ENCODE measurements around the gene TTC31.

The TTC31 gene

DNA sequence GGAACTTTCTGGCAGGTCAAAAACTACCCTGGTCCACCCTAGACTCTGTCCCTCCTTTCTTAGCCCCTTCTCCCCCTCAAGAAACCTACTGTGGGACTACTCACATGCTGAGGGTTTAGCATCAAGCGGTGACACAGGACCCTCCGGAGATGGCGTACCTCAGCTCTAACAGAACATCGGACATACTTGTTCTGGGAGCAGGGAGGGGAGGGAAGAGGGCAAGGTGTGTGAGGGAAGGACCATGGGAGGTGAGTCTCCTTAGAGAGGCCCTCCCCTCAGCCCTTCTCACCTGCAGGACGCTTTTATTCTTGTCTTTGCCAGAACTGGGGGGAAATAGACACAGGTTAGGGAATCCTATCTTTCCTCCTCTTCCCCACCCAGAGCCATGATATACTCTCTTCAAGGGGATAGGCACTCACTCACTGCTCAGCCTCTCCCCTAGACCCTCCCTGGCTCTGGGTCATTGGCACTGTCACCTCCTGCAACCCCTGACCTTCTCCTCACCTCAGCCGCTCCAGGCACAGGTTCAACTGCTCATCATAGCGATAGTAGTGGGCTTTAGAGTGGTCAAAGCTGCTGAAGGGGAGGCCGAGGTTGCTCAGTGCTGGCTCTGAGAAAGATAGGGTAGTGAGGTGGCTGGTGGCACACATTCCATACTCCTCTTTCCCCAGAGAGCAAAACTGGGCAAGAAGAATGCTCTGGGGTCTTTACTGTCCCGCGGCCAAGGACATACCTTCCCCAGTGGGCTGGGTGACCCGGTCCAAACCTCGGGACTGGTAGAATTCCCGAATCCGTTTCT is 22.8 kb downstream of the TTC31 start:
- DNase-seq, result no peak

DNA sequence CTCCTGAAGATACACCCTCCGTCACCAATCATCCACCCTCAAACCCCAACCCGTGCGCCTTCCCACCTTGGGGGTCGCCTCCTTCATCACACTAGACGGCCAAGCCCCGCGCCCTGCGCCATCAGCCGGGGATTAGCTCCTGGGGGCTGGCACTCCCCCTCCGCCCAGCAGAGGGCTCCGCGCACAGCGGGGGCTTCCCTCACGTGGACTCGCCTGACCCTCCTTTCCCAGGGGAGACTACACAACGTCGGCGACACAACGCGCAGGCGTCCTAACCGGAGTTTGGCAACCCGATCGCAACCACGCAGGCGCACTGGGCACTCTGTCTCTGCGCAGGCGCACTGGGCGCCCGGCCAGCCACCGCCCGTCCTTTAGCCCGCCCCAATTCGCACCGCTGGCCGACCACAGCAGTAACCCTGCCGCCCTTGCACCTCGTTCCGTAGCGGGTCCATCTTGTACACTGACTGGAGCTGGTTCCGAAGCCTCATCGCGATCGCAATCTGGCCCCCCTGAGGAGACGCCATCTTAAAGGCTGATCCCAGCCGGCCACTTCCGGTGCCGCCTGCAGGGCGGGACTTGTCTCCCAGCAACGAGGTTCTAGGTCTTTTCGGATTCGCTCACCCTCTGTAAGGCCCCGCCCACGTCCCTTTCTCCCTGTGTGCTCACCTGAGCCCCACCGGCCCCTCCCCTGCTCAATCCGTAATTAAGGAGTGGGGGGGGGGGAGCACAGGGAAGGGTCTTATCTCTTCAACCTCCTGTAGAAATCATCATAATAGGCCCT is 24.5 kb downstream of the TTC31 start, which contains the start of gene PCGF1:
PCGF1 (minus strand) TSS at position 551 of the 781 bp plus-strand sequence; CDS start at position 524, 27 bp downstream.
- peak; percentile 99 to 100 for DNase-seq

DNA sequence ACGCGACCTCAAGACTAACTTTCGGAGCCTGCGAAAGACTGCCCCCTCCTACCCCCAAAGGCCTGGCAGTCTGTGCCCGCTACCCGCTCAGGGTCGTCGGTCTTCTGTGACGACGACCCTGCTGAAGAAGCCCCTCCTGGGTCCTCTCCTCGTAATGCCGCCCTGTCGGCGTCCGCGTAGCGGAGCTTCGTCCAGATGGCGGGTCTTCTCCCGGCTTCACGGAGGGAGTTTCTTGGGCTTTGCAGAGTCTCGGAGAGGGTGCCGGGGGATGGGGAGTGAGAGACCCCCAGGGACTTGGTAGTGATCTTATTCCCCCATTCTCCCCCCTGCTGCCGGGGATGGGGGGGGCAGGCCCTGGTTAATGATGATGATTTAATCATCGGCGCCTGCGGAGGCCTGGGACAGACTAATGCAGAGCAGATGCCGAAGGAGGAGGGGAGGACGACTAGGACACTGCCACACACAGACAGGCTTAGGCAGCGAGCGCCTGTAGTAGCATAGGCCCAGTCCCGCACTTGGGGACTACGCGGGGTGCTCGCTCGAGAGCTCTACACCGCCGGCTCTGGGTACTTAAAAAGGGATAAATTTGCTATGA is 25.1 kb downstream of the TTC31 start:
- DNase-seq, result peak in 1 of 2 experiments; percentile 28

DNA sequence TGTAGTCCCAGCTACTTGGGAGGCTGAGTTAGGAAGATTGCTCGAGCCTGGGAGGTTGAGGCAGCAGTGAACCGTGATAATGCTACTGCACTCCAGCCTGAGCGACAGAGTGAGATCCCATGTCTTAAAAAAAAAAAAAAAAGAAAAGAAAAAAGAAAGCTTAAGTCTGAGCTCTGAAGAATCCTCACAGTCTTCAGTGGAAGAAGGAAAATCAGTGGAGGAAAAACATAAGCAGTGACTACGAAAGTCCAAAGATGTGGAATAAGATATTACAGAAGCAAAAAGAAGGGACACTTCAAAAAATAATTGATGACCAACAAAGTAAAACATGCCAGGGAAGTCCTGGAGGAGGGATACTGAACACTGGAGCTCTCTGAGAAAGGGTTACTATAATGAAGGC is 27.4 kb downstream of the TTC31 start:
- no peak for DNase-seq

DNA sequence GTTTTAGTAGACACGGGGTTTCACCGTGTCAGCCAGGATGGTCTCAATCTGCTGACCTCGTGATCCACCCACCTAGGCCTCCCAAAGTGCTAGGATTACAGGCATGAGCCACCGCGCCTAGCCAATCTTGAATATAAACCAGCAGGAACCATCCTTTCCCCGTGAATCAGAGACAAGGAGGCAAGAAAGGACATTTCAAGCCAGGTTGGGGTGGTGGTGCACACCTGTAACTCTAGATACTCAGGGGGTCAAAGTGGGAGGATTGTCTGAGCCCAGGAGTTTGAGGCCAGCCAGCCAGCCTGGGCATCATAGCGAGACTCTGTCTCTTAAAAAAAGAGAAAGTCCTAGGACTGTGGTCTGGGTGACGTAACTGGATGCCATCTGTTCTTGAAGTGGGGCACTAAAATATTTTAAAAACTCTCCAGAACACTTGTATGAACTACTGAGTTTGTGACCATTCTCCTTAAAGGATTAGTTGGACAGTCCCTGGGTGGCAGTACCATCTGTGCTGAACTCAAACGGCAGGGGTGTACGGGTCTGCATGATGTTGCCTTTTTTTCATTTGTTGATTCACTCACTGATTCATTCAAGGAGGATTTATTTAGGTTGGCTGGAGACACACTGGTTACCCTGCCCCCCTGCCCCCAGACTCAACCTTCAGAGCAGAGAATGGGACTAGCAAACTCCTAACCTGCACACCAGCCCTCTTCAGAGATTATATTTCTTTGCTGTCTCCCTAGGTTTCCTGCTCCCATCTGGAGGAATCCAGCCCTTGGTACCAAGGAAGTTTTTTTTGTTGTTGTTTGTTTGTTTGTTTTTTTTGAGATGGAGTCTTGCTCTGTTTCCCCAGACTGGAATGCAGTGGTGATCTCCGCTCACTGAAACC is 28.5 kb downstream of the TTC31 start:
- DNase-seq, result no peak

DNA sequence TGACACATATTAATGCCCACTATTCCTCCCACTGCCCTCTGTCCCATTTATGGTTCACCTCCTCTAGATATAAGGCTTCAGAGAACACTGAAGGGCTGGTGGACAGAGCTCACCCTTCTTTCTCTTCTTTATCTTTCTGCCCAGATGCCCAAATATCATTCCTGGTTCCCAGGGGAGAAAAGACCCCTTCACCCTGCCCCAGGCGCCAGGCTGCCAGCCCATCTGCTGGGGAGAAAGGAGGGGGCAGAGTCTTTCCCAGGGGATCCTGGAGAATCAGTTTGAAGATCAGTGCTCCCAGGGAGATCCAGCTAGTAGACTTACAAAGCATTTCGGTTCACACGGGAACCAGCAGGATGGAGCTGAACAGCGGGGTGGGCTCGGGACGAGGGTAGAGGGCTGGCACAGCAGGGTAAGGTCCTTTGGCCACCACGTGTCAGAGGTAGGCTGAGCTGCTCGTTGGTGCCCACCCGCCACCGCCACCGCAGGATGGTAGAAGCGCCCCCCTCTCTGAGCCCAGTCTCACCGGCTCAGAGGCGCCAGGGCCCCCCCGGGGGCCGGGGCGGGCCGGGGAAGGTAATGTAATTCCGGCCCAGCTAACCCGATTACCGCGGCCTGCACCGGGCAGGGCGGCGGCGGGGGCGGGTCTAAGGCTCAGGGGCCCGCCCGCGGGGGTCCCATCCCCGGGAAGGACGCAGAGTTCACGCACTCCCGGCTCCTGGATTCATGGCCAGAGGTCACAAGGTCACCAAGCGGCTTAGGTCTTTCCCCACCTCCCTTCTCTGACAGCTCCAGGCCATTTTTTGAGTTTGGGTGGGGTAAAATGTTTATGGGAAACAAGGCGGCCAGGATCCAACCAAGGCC is 30.1 kb downstream of the TTC31 start:
- no peak for DNase-seq

DNA sequence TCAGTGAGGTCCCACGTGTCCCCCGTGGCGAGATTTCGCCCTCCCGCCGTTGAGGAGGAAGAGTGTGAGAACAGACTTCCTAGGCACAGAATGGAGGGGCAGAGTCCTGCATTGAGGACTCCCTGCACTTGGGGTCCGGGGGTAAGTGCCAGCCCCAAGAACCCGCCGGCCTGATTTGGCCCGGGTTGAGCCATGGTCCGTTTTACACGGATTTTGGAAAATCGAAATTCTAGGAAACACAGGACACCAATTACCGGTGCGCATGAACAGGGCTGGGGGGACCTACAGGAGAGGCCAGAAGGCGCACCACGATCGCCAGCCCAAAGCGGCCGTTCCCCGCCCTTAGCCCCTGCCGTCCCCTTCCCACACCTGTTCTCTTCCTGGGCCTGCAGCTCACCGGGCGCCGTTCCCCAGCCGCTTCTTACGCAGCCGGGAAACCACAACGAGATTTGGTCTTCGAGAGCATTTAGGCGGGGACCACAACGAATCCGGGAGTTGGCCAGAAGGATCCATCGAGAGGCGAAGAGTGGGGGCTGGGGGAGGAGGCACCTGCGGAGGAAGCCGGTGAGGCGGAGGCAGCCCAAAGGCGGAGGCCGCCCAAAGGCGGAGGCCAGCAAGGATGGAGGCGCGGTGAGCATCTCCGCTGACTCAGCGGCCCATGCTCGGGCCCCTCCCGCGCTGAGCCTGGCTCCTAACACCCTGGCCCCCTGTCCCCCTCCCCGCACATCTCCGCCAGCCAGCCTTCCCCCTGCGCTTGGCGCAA is 30.9 kb downstream of the TTC31 start:
- peak; percentile 29 to 42 for DNase-seq

DNA sequence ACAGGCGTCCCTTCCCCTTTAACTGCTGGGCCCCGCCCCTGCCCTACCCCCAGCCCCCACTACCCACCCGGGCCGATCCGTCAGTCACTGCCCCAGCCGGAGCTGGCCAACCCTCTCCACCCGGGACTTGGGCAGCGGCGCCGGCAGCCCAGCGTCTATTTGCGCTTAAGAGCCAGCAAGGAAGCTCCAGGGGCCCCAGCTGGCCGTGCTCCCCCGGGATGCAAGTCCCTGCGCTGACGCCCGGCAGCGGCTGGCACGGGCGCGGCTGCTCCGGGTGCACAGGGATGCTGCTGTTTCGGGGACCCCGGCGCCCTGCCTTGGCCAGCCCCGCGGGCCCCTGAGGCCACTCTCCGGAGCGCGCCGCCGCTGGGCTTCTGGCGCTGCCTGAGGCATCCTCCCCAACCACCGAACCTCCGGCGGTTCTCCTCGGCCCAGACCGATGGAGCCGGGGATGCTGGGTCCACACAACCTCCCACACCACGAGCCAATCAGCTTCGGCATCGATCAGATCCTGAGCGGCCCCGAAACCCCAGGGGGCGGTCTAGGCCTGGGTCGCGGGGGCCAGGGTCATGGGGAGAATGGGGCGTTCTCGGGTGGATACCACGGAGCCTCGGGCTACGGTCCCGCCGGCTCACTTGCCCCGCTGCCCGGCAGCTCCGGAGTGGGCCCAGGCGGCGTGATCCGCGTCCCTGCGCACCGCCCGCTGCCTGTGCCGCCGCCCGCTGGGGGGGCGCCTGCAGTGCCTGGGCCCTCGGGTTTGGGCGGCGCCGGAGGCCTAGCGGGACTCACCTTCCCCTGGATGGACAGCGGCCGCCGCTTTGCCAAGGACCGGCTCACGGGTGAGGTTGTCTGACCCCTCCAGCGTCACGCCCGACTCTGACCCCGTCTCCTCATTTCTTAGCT is 31.7 kb downstream of the TTC31 start, which contains the start of gene TLX2:
TLX2 (plus strand) TSS at position 83 of the 903 bp plus-strand sequence; CDS start at position 440, 357 bp downstream.
- DNase-seq, result peak in 1 of 2 experiments; percentile 24

DNA sequence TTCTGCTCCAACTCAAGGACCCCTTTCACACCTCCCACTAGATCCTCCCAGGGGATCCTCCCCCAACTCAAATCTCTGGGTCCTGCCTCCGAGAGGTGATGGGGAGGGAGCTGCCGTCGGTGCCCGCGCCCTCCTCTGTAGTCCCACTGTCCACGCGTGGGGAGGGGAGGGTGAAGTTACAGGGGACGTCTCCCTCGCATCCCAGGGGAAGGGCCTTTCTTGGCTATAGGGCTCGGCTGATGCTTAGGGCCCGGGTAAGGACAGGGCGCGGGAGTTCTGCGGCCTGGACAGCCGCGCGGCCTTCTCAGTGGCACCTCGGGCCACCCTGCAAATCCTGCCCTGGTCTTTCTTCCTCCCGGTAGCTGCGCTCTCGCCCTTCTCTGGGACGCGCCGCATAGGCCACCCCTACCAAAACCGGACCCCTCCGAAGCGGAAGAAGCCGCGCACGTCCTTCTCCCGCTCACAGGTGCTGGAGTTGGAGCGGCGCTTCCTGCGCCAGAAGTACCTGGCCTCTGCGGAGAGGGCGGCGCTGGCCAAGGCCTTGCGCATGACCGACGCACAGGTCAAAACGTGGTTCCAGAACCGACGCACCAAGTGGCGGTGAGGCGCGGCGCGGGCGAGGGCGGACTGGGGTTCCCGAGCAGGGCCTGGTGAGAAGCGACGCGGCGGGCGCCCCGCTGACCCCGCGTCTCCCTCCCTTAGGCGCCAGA is 32.5 kb downstream of the TTC31 start:
- DNase-seq, result no peak

DNA sequence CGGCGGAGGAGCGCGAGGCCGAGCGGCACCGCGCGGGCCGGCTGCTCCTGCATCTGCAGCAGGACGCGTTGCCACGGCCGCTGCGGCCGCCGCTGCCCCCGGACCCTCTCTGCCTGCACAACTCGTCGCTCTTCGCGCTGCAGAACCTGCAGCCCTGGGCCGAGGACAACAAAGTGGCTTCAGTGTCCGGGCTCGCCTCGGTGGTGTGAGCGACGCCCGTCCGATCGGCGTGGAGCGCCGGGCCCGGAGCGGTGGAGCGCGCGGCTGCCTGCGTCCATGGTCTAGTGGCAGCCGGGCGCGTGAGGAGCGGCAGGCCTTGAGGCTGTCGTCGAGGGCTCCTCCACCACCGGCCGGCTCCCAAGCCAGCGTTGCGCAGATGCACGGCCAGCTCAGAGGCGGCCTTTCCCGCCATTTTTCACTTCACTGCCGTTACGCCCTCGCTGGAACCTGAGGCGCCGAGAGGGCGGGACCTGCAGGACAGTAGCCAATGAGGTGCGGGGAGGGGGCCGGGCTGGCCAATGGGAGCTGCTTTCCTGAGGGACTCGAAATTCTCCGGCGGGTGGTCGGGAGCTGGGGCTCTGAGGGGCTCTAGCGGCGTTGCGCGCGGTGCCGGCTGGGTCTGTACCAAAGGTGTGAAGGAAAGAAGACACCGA is 33.2 kb downstream of the TTC31 start:
- DNase-seq, result peak; percentile 74 to 82

DNA sequence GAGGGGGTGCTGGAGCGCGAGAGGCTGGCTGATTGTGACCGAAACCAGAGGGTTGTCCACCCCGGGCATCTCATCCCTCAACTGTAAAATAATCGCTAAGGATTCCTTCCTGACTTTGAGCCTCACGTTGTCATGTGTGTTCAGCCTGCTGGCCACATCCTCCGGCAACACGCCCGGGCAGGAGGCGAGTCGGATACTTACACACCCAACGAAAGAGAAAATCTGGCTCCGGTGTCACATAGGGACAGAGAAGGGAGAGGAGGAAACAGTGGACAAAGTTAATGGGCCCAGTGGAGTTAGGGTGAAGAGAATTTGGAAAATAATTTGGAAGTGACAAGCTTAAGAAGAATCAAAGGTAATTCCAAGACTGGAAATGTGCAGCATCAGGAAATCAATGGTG is 33.8 kb downstream of the TTC31 start:
- no peak for DNase-seq

DNA sequence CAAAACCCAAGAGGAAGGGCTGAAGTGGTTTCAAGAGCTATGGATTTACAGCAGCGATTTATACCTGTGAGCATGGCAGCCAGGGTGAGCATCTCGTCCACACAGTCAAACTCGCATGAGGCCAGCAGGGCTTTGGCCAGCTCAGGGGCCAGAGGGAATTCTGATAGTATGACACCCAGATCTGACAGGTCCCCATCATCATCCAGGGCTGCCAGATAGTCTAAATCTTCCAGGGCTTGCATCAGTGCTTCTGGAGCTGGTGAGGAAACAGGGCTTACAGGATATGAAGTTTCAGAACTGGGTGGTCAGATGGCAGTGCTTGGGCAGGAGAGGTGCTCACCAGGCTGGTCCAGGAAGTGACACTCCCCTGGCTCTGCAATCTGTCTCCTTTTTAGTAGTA is 39.6 kb downstream of the TTC31 start:
- no peak for DNase-seq

DNA sequence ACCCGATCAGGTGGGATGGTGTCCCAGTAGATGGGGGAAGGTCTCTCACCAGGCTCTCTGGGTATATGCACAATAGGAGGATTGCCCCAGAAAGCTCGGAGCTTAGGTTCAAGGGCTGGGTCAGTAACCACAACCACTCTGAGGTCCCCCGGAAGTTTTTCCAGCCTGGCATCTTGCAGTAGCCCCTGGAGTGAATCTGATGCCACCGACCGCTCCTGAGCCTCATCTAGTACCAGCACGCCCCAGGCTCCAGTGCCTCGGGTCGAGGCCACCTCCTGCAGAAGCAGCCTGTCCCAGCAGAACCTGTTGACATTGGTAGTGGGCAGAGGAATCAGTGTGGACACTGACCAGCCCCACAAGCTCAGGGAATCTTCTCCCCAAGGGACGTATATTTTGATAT is 41.1 kb downstream of the TTC31 start:
- no peak for DNase-seq

DNA sequence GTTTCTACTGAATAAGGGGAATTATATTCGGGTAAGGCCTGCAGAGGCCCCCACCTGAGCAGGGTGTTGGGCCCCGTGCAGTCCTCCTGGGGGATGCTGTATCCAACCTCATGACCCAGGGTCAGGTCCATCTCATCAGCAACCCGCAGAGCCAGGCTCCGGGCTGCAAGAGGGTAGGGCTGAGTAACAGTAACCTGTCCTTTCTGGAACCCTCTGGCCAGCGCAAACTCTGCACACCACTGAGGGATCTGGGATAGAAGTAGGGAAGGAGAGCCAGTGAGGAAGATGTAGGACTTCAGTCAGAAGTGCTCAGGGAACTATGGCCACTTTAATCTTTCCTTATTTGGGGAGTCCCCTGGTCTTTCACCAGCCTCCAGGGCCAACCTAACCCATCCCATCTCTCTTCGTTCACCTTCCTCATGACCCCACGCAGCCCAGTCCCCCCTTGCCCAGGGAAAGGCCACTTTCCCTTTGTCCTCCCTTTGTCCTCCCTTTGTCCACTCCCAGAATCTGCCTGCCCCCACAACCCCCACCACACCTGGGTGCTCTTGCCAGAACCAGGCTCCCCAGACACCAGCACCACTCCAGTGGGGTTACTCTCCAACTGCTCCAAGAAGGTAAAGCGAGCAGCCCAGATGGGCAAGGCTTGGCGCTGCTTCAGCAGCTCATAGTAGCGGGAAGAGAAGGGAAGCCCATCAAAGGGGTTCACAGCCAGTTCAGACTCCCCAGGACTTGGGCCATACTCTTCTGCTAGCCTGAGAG is 42.3 kb downstream of the TTC31 start:
- no peak for DNase-seq

DNA sequence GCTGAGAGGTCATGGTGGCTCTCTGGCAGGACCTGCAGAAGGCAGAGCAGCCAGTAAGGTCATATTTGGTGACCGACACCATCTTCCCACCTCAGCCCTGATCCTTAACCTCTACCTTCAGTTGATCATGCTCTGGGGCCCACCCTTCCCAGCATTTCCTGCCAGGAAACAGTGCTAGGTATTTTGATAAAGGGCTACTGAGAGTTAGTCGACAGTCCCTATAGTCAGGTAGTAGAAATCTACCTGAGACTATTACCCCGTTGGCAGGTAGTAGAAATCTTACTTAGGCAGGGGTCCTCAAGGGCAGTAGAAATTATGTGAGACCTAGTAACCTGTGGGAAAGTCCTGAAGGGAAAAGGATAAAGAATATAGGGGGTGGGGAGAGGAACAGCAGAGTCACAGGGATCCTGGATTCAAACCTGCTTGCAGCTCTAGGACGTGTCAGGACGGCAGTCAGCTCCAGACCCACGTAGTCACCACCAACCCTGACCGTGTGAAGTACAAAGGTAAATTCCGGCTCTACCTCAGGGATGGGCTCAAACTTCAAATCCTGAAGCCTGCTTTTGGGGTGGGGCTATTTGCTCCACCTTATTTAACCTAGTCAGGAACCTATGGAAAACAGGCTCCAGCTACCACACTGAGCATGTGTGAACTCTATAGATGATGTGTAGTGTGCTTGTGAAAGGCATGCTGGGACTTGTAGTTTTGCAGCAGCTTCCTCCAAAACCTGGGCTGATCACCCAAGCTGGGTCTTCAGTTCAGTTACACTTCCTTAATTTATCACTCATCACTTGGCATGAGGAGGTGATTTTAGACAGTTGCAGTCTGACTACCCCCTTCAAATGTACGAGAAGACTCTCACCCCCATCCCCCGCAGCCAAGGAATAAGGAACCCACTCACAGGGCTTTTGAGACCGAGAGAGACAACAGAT is 43.1 kb downstream of the TTC31 start, which contains the start of gene DQX1:
DQX1 (minus strand) TSS at position 515 of the 932 bp plus-strand sequence; CDS start at position 13, 502 bp downstream.
- no peak for DNase-seq

DNA sequence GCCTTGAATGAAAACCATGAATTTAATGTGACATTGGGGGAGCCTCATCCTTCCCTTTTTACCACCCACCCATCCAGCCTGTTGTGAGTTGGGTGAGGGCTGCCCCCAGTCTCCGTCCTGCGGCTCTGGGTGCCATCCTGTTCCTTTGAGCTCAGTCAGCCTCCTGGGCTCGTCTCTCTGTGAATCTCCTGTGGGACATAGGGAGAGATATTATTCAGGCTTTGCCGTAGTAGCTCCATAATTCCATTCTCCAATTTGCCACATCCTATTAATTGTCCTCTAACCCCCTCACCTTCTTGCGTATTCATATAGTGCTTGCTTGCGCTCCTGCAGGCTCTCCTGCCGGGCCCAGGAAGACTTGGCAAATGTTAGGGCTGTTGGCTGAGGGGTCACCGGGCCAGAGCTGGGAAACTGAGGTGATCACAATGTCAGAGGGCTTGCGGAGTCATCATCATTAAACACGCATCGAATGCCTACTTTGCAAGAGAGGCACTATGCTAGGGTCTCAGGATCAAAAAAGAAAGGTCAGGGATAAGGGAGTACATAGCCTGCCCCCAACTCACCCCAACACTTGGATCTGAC is 43.9 kb downstream of the TTC31 start:
- no peak for DNase-seq

Data from activated CD4-positive, alpha-beta T cell treated with anti-CD3 and anti-CD28 coated beads, Interleukin-2, amount 50 U/mL, for 48 hours (primary cell).